HEK293 (cell line): ENCODE data around the gene FOXP1.

Experiments
- CTCF ChIA-PET: fragments of 350-600 bp; formaldehyde crosslinking; extraction: SDS; loops from one replicate; lab custom pipeline; 2021; ENCODE audit warnings: antibody characterized with exemption; lab: Yijun Ruan, JAX
- POLR2A ChIA-PET: fragments of 300-600 bp; formaldehyde crosslinking; extraction: SDS; loops from one replicate; lab custom pipeline; 2020; ENCODE audit warnings: antibody characterized with exemption, inconsistent platforms; lab: Yijun Ruan, JAX
- H3K27ac ChIP-seq: fragments of 200-500 bp; sonication (Bioruptor generic); 2 replicates; pipeline ENCODE4 v1.5.1; 2014; ENCODE audit warnings: low read depth, low read length, control low read depth, inconsistent platforms; ENCODE audit errors: extremely low read depth
- H3K36me3 ChIP-seq, 2 experiments: fragments of 200-500 bp in 1 of 2; sonication (Bioruptor generic) in 1 of 2; 1 replicate in 1 of 2; 2 replicates in 1 of 2; pipeline ENCODE4 v1.5.1; 2014 to 2017; ENCODE audit warnings: inconsistent platforms in 2 of 2, low read length in 2 of 2; ENCODE audit not compliant: control insufficient read depth in 2 of 2, insufficient read depth in 1 of 2
- H3K4me1 ChIP-seq: fragments of 200-500 bp; sonication (Bioruptor generic); 2 replicates; pipeline ENCODE4 v1.5.1; 2014; ENCODE audit warnings: mild to moderate bottlenecking, low read length, inconsistent platforms; ENCODE audit not compliant: control insufficient read depth, insufficient read depth
- H3K4me3 ChIP-seq: 2 replicates; pipeline ENCODE4 v1.5.1; 2011; ENCODE audit warnings: low read depth, mild to moderate bottlenecking, control low read depth, low read length, moderate library complexity
- H3K9me3 ChIP-seq: fragments of 200-500 bp; sonication (Bioruptor generic); 2 replicates; pipeline ENCODE4 v1.5.1; 2014; ENCODE audit warnings: low read depth, low read length, inconsistent platforms; ENCODE audit not compliant: control insufficient read depth, insufficient read depth
- GLIS2 ChIP-seq: fragments of 450-650 bp; formaldehyde crosslinking; IDR thresholded peaks from 2 replicates; pipeline ENCODE4 v1.5.1; 2016; ENCODE audit warnings: missing biosample characterization, missing genetic modification characterization
- KLF8 ChIP-seq: fragments of 450-650 bp; formaldehyde crosslinking; IDR thresholded peaks from 2 replicates; pipeline ENCODE4 v1.5.1; 2016; ENCODE audit warnings: missing biosample characterization, missing genetic modification characterization
- OSR2 ChIP-seq: fragments of 450-650 bp; formaldehyde crosslinking; IDR thresholded peaks from 2 replicates; pipeline ENCODE4 v1.5.1; 2016; ENCODE audit warnings: missing biosample characterization, missing genetic modification characterization
- SP2 ChIP-seq: fragments of 450-650 bp; formaldehyde crosslinking; IDR thresholded peaks from 2 replicates; pipeline ENCODE4 v1.5.1; 2016; ENCODE audit warnings: missing biosample characterization, missing genetic modification characterization
- SP7 ChIP-seq: fragments of 450-650 bp; formaldehyde crosslinking; IDR thresholded peaks from 2 replicates; pipeline ENCODE4 v1.5.1; 2016; ENCODE audit warnings: missing biosample characterization, missing genetic modification characterization
- YY2 ChIP-seq: fragments of 450-650 bp; formaldehyde crosslinking; IDR thresholded peaks from 2 replicates; pipeline ENCODE4 v1.5.1; 2016; ENCODE audit warnings: missing biosample characterization, missing genetic modification characterization
- ZBTB48 ChIP-seq: fragments of 450-650 bp; formaldehyde crosslinking; IDR thresholded peaks from 2 replicates; pipeline ENCODE4 v1.5.1; 2016; ENCODE audit warnings: missing biosample characterization, missing genetic modification characterization
- ZFP41 ChIP-seq: fragments of 450-650 bp; formaldehyde crosslinking; IDR thresholded peaks from 2 replicates; pipeline ENCODE4 v1.5.1; 2016; ENCODE audit warnings: missing biosample characterization, missing genetic modification characterization, borderline replicate concordance
- ZNF169 ChIP-seq: fragments of 450-650 bp; formaldehyde crosslinking; IDR thresholded peaks from 2 replicates; pipeline ENCODE4 v1.5.1; 2016; ENCODE audit warnings: missing biosample characterization, missing genetic modification characterization
- ZNF184 ChIP-seq: fragments of 450-650 bp; IDR thresholded peaks from 2 replicates; pipeline ENCODE4 v1.5.1; 2018; ENCODE audit warnings: missing biosample characterization, mild to moderate bottlenecking, missing genetic modification characterization
- ZNF221 ChIP-seq: fragments of 450-650 bp; formaldehyde crosslinking; IDR thresholded peaks from 2 replicates; pipeline ENCODE4 v1.5.1; 2017; ENCODE audit warnings: missing biosample characterization, missing genetic modification characterization, borderline replicate concordance
- ZNF23 ChIP-seq: fragments of 450-650 bp; formaldehyde crosslinking; IDR thresholded peaks from 2 replicates; pipeline ENCODE4 v1.5.1; 2016; ENCODE audit warnings: missing biosample characterization, missing genetic modification characterization, borderline replicate concordance
- ZNF433 ChIP-seq: fragments of 450-650 bp; formaldehyde crosslinking; IDR thresholded peaks from 2 replicates; pipeline ENCODE4 v1.5.1; 2016; ENCODE audit warnings: missing biosample characterization, missing genetic modification characterization, low read depth
- ZNF585B ChIP-seq: fragments of 450-650 bp; formaldehyde crosslinking; IDR thresholded peaks from 2 replicates; pipeline ENCODE4 v1.5.1; 2016; ENCODE audit warnings: missing biosample characterization, missing genetic modification characterization
- ZNF626 ChIP-seq: fragments of 450-650 bp; sonication (Bioruptor Pico); formaldehyde crosslinking; IDR thresholded peaks from 2 replicates; pipeline ENCODE4 v1.5.1; 2018; ENCODE audit warnings: missing biosample characterization, missing genetic modification characterization, inconsistent platforms
- ZNF707 ChIP-seq: fragments of 450-650 bp; formaldehyde crosslinking; IDR thresholded peaks from 2 replicates; pipeline ENCODE4 v1.5.1; 2016; ENCODE audit warnings: missing biosample characterization, missing genetic modification characterization
- ZNF768 ChIP-seq: fragments of 450-650 bp; formaldehyde crosslinking; IDR thresholded peaks from 2 replicates; pipeline ENCODE4 v1.5.1; 2018; ENCODE audit warnings: missing biosample characterization, mild to moderate bottlenecking, missing genetic modification characterization
- ZNF837 ChIP-seq: fragments of 450-650 bp; formaldehyde crosslinking; IDR thresholded peaks from 2 replicates; pipeline ENCODE4 v1.5.1; 2016; ENCODE audit warnings: missing biosample characterization, missing genetic modification characterization
- TF ChIP-seq, protein P1 (sequence below): fragments of 450-650 bp; formaldehyde crosslinking; IDR thresholded peaks from 2 replicates; pipeline ENCODE4 v1.5.1; 2016; ENCODE audit warnings: missing biosample characterization, missing genetic modification characterization
- TF ChIP-seq, protein P2 (sequence below): sonication (generic); formaldehyde crosslinking; IDR thresholded peaks from 2 replicates; pipeline ENCODE4 v1.8.1; 2022; ENCODE audit warnings: mild to moderate bottlenecking, moderate library complexity, missing genetic modification reagents
- TF ChIP-seq, protein P3 (sequence below): IDR thresholded peaks from 2 replicates; pipeline ENCODE4 v1.6.1; 2011; ENCODE audit warnings: mild to moderate bottlenecking, low read depth, low read length, borderline replicate concordance
- TF ChIP-seq, protein P4 (sequence below): fragments of 450-650 bp; formaldehyde crosslinking; optimal IDR thresholded peaks from 2 replicates; pipeline ENCODE3; 2016; ENCODE audit warnings: missing biosample characterization, mild to moderate bottlenecking, missing genetic modification characterization
- TF ChIP-seq, protein P5 (sequence below): fragments of 450-650 bp; formaldehyde crosslinking; conservative IDR thresholded peaks from 2 replicates; pipeline ENCODE4 v1.5.1; 2016; ENCODE audit warnings: low read depth, missing biosample characterization, missing genetic modification characterization

FOXP1 gene

DNA sequence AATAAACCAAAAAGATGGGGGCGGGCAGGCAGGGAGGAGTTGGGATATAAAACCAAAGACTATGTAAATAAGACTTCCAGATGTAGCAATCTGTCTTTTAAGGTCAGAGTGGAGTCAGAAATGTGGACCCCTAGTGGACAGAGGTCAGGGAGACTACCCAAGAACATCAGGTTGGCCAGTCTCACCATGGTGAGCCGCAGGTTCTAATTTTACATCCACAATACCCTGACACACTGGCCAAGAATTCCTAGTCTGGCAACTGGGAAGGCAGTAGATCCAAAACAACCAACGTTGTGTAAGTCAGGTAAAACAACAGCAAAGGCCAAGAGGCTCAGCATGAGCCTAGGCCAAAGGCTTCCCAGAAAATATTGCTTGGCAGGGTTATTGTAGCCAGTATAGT is 203.4 kb downstream of the FOXP1 start:
- Histone ChIP-seq H3K27ac (no peak overlapping the region), H3K4me1 (no peaks in the 10 kb centered on the region), H3K4me3 (no peak overlapping the region), H3K36me3 (no peaks in the 10 kb centered on the region), H3K9me3 (no peaks in the 10 kb centered on the region)
- no peak for TF ChIP-seq ZNF184
- ChIA-PET POLR2A (no interaction called here), CTCF (no interaction called here)

DNA sequence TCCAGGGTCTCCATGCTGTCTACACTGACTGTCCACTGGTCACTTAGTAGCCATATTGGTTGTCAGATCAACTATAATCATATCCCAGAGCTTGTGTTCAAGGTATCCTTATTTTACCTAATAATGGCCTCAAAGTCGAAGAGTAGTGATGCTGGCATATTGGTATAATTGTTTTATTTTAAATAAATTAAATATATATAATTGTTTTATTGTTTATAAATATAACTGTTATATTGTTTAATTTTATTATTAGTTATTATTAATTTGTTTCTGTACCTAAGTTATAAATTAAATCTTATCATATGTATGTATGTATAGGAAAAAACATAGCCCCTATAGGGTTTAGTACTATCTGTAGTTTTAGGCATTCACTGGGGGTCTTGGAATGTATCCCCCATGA is 205.0 kb downstream of the FOXP1 start:
- POLR2A ChIA-PET, result no interaction called here
- Histone ChIP-seq H3K36me3 (no peaks in the 10 kb centered on the region), H3K9me3 (no peaks in the 10 kb centered on the region), H3K27ac (no peak overlapping the region), H3K4me3 (no peak overlapping the region), H3K4me1 (no peaks in the 10 kb centered on the region)
- CTCF ChIA-PET, result no interaction called here
- TF ChIP-seq ZNF23 (tag by site-specific recombination) (no peak), ZNF837 (no peak), SP7 (no peak), ZNF169 (tag by site-specific recombination) (no peak), ZNF221 (tag by site-specific recombination) (no peak), ZNF707 (no peak), ZBTB48 (tag by site-specific recombination) (no peak), ZNF433 (tag by site-specific recombination) (no peak), ZNF626 (no peak), YY2 (tag by site-specific recombination) (no peak), KLF8 (no peak), SP2 (tag by site-specific recombination) (no peak), ZFP41 (no peak)
- TF ChIP-seq, protein P1, sequence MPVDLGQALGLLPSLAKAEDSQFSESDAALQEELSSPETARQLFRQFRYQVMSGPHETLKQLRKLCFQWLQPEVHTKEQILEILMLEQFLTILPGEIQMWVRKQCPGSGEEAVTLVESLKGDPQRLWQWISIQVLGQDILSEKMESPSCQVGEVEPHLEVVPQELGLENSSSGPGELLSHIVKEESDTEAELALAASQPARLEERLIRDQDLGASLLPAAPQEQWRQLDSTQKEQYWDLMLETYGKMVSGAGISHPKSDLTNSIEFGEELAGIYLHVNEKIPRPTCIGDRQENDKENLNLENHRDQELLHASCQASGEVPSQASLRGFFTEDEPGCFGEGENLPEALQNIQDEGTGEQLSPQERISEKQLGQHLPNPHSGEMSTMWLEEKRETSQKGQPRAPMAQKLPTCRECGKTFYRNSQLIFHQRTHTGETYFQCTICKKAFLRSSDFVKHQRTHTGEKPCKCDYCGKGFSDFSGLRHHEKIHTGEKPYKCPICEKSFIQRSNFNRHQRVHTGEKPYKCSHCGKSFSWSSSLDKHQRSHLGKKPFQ, result no peak
- TF ChIP-seq, protein P2, sequence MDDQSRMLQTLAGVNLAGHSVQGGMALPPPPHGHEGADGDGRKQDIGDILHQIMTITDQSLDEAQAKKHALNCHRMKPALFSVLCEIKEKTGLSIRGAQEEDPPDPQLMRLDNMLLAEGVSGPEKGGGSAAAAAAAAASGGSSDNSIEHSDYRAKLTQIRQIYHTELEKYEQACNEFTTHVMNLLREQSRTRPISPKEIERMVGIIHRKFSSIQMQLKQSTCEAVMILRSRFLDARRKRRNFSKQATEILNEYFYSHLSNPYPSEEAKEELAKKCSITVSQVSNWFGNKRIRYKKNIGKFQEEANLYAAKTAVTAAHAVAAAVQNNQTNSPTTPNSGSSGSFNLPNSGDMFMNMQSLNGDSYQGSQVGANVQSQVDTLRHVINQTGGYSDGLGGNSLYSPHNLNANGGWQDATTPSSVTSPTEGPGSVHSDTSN (CRISPR knock-in tag), result no peak
- TF ChIP-seq, protein P3, sequence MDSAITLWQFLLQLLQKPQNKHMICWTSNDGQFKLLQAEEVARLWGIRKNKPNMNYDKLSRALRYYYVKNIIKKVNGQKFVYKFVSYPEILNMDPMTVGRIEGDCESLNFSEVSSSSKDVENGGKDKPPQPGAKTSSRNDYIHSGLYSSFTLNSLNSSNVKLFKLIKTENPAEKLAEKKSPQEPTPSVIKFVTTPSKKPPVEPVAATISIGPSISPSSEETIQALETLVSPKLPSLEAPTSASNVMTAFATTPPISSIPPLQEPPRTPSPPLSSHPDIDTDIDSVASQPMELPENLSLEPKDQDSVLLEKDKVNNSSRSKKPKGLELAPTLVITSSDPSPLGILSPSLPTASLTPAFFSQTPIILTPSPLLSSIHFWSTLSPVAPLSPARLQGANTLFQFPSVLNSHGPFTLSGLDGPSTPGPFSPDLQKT, result no peak
- TF ChIP-seq, protein P4, sequence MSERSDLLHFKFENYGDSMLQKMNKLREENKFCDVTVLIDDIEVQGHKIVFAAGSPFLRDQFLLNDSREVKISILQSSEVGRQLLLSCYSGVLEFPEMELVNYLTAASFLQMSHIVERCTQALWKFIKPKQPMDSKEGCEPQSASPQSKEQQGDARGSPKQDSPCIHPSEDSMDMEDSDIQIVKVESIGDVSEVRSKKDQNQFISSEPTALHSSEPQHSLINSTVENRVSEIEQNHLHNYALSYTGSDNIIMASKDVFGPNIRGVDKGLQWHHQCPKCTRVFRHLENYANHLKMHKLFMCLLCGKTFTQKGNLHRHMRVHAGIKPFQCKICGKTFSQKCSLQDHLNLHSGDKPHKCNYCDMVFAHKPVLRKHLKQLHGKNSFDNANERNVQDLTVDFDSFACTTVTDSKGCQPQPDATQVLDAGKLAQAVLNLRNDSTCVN (tag by site-specific recombination), result no peak

DNA sequence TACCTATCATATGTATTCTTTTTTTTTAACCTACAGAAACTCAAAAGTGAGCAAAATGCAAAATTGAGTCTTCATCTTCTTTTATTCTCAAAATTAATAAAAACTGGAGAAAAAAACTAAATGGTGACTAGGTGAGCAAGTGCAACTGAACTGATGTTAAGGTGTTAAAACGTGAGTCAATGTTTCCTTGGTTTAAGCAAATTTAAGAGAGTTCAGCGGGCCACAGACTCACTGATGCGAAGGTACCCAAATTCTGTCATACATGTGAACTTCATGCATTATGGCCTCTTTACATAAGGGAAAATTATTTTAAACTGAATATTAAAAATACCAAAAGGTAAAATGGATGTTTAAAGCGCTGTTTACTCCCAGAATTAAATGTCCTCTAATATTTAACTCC is 206.6 kb downstream of the FOXP1 start:
- H3K36me3 ChIP-seq, result no peaks in the 10 kb centered on the region
- POLR2A ChIA-PET, result no interaction called here
- H3K4me1 ChIP-seq, result no peaks in the 10 kb centered on the region
- H3K4me3 ChIP-seq, result no peak overlapping the region
- H3K27ac ChIP-seq, result no peak overlapping the region
- CTCF ChIA-PET, result no interaction called here
- H3K9me3 ChIP-seq, result no peaks in the 10 kb centered on the region
- no peak for TF ChIP-seq ZNF585B (tag by site-specific recombination)
- TF ChIP-seq, protein P5, sequence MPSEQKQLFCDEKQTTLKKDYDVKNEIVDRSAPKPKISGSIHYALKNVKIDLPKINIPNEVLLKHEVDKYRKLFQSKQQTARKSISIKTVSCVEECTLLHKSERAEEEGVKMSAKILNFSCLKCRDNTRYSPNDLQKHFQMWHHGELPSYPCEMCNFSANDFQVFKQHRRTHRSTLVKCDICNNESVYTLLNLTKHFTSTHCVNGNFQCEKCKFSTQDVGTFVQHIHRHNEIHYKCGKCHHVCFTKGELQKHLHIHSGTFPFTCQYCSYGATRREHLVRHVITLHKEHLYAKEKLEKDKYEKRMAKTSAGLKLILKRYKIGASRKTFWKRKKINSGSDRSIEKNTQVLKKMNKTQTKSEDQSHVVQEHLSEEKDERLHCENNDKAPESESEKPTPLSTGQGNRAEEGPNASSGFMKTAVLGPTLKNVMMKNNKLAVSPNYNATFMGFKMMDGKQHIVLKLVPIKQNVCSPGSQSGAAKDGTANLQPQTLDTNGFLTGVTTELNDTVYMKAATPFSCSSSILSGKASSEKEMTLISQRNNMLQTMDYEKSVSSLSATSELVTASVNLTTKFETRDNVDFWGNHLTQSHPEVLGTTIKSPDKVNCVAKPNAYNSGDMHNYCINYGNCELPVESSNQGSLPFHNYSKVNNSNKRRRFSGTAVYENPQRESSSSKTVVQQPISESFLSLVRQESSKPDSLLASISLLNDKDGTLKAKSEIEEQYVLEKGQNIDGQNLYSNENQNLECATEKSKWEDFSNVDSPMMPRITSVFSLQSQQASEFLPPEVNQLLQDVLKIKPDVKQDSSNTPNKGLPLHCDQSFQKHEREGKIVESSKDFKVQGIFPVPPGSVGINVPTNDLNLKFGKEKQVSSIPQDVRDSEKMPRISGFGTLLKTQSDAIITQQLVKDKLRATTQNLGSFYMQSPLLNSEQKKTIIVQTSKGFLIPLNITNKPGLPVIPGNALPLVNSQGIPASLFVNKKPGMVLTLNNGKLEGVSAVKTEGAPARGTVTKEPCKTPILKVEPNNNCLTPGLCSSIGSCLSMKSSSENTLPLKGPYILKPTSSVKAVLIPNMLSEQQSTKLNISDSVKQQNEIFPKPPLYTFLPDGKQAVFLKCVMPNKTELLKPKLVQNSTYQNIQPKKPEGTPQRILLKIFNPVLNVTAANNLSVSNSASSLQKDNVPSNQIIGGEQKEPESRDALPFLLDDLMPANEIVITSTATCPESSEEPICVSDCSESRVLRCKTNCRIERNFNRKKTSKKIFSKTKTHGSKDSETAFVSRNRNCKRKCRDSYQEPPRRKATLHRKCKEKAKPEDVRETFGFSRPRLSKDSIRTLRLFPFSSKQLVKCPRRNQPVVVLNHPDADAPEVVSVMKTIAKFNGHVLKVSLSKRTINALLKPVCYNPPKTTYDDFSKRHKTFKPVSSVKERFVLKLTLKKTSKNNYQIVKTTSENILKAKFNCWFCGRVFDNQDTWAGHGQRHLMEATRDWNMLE (tag by site-specific recombination), result no peak
- TF ChIP-seq ZNF768 (tag by site-specific recombination), result no peak
- no peak for TF ChIP-seq OSR2 (tag by site-specific recombination)
- no peak for TF ChIP-seq GLIS2
- TF ChIP-seq, protein P3, result no peak
